SIG-M5 treated with dmso at 0.1 percent for 504 hours (cell line): ENCODE measurements around the gene BAHCC1.

ENCODE experiments used
- DNase-seq: peaks from one replicate; lab custom pipeline; 2025; ENCODE audit not compliant: unreplicated experiment; lab: John Stamatoyannopoulos, UW

The BAHCC1 gene

GRCh38 chr17:81386141-81386645 is 9.1 kb upstream of the BAHCC1 start:
- DNase-seq: no peak

GRCh38 chr17:81386646-81387099 is 8.6 kb upstream of the BAHCC1 start:
- DNase-seq: no peak

- DNase-seq: no peak
These were observed 7.9 kb upstream of the BAHCC1 start for GRCh38 chr17:81387100-81388090.

DNA sequence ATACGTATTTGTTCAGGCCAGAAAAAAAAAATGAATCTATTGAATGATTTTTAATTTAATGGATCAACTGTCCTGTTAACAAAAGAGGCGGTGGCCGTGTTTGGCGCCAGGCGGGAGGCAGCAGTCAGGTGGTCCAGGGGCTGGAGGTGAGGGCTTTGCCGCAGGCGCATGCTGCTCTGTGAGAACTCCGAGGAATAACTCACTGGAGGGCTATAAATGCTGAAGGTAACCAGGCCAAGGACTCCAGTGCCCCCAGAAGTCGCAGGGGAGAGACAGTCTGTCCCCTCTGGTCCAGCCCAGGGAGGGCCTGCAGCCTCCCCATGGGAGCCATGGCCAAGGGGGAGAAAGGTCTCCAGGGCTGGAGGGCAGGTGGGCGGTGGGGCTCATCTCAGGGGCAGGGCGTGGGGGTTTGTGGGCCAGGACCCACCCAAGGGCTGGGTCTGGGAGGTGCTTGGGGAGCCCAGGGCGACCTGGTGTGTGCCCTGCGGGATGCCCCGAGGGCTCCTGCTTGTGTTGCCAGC is 7.1 kb upstream of the BAHCC1 start:
- DNase-seq: no peak

DNA sequence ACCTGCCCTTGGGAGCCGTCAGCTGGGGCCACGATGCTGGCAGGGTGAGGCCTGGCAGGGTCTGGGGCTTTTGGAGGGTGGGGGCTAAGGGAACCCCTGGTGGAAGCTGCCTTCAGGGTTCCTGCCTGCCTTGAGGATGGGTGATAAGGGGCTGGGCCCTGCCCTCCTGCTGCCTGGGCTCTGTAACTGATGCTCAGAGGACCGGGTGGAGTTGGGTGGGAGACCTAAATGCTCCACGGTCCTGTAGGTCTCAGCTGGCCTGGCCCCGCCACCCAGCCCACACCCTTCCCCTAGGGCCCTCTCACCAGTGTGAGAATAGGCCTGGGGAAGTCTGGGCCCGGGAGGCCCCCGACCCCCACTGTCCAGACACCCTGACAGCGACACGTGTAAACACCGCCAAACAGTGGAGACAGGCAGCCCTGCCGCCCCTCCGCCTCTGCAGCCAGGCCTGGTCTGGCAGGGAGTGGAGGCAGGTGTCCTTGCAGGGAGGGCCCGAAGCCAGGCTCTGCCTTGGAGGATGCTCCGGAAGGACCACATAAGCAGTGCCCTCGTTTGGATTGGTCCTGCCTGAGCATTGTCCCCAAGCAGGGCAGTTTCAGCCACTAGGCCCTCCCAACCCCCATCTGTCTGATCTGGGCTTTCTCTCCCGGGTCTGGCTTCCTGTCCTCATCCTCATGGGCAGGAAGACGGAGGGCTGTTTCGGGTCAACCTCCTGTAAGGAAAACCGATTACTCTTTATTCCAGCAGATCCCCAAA is 6.5 kb upstream of the BAHCC1 start:
- no peak for DNase-seq

GRCh38 chr17:81389585-81389984 is 5.7 kb upstream of the BAHCC1 start:
- DNase-seq: no peak

DNA sequence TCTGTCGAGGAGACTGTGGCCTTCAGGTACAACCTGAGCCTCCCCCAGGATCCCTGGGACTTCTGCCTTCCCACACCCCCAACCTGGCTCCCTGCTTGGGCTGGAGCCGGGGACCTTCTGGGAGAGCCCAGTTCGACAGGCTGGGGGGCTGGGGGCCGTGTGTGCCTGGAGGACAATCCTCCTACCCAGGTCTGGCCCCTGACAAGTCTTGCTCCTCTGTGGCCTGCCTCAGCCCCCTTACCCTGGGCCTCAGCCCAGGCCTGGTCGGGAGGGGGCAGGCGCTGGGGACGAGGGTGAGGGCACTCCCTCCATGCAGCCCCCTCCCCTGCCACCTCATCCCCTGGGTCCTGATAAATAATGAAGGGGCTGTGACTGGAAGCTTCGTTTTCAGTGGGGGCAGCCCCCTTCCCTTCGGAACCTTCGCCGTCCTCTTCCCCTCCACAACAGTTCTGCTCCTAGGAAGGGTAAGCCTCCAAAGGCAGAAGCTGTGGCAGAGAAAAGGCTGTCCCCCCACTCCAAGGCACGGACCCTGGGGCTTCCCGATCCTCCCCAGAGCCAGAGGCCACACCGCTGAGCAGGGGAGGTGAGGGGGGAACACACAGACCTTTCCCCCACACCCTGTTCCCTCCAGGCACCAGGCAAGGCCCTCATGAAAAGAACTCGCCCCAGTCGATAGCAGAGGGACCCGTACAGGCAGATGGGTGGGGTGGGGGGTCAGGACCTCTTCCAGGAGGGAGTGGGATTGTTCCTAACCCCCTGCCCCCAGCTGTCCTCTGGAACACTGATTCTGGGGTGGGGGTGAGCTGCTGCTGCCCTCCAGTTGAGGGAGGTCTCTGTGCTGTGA is 5.0 kb upstream of the BAHCC1 start:
- no peak for DNase-seq

DNA sequence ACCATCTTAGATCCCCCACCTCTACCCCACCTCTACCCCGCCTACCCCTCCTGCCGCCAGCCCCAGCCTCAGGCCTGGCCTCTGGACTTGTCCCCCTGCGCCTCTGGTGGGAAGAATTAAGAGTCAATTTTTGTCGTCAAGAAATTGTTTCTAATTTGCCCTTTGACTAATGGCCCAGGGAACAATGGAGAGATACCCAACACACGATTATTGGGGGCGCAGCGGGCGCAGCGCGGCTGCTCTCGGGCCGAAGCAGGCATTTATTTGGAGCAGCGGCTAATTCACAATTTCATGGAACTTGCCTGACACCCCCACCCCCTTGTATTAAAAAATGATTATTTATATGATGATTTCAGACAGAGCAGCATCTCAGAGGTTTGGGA is 4.4 kb upstream of the BAHCC1 start:
- DNase-seq: no peak

GRCh38 chr17:81391293-81391935 is 3.8 kb upstream of the BAHCC1 start:
- DNase-seq: no peak

- no peak for DNase-seq
These were observed 3.0 kb upstream of the BAHCC1 start for GRCh38 chr17:81391936-81392908.

DNA sequence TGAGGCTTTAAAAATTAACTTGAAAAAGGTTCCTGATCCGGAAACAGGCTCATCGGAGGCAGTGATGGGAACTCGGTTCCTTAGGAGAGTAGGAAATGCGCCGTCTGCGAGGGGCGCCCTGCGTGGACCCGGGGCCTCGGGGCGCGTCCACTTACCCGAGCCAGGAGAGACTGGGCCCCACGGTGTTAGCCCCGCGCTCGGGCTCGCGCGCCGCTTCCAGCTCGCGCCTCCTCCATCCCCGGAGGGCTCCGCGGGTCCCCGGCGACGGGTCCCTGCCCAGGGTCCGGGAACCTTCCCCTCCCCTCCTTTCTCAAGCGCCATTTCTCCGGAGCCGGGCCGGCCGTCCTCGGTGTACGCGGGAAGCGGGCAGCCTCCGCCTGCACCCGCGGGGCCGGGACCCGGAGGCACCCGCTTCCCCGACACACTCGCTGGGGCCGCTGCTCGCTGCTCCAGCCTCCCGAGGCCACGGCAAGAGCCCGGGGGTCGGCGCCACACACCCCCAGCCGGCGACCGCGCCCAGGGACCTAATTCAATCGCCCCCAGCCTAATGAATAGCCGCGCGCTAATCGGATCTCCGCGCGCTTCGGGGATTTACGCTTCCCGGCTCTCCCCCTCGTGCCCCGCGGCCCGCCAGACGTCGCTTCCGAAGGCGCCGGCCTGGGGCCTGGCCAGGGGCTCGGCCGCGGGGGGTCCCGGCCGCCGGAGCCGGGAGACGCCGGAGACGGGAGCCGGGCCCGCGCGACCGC is 2.2 kb upstream of the BAHCC1 start:
- no peak for DNase-seq

DNA sequence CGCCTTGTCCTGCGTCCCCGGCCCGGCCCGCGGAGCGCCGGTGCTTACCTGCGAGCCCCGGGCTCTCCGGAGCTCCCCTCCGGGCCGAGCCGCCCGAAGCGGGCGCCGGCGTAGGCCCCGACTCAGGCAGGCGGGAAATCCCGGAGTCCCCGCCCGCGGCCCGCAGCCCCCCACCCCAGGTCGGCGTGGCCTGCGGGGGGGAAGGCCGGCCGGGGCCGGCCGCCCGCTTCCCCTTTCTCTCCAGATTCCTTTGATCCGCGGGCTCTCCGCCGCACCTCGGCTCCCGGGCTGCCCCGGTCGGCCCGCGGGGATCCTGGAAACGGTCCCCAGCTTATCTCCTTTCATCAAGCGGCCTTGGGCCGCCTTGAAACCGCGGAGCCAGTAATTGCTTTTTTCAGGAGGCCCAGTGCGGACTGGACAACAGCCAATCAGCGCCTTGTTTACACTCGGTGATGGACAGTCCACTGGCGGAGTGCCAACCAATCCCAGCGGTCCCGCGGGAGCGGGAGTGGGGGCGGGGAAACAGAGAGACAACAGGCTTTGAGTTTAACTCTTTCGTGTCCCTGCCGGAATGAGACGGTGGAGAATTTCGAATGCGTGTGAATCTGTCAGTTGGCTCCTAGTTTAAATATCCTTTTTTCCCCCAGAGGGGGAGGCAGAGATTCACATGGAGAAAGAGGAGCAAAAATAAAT is 1.4 kb upstream of the BAHCC1 start:
- DNase-seq: peak; percentile 91

DNA sequence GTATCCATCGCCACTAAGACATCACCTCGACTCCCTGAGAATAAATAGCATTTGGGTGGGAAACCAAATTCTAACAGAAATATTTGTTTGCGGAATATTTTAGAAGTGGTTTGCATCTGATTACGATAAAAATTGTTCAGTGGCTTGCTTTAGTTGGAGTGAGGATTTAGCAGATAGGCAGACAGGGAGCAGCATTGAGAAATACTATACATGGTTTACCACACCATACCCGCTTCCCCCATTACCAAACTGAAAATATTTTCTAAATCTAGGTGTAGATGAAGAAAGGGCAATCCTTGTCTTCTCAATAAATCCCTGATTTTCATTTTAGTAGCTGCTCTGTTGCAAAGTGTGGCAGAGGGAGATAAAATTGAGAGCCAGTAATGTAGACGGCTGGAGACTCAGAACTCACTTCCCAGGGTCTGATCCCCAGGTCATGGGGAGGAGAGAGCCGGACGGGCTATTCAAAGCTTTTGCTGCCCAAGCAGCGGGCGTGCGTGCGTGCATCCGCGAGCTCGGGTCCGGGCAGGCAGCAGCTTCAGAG is 808 bp upstream of the BAHCC1 start:
- DNase-seq: peak; percentile 69

GRCh38 chr17:81395600-81396277 is 482 bp downstream of the BAHCC1 start:
- no peak for DNase-seq

DNA sequence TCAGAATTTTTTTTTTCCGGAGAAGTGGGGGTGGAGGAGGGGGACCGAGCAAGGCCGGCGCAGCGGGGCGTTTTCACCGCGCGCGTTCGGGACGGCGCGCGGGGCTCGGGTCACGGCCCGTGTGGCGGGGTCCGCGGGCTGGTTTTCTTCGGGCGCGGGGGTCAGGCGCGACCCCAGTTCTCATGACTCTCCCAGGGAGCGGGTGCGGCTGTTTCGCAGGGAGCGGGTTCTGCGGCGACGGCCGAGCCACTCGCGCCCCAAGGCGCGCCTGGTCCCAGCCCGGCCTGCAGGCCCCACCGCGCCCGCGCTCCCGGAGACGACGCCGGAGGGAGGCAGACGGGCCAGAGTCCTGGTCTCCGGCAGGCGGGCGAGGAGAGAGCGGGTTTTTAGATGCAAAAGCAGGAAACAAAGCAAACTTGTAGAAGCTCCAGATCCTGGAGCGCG is 1.0 kb downstream of the BAHCC1 start:
- no peak for DNase-seq

GRCh38 chr17:81396722-81397313 is 1.6 kb downstream of the BAHCC1 start:
- DNase-seq: peak; percentile 31
